Endothelial cell of umbilical vein (primary cell): Measurements from ENCODE around the gene MVP. TPM values are rescaled to one million over a fixed set of nuclear protein-coding genes. Genes with fewer than 3 reads are reported as not detected.
"Not testable (repeated sequence)": the region's sequence is repeated elsewhere in the genome, so short reads cannot be mapped to it uniquely, and the experiment has no call there.

Experiments used
- BruUV-seq: library from RNA; stranded (reverse); fragments of 400-500 nt; replicated peaks from 2 replicates; lab custom pipeline; 2021; lab: Mats Ljungman, UMichigan
- CTCF ChIA-PET: fragments of 300-600, 350-600 bp; sonication (Branson Sonifier 250); formaldehyde crosslinking; loops from one replicate; lab custom pipeline; 2021; ENCODE audit warnings: antibody characterized with exemption, inconsistent platforms; lab: Charles Lee
- POLR2A ChIA-PET: fragments of 300-600, 350-600 bp; sonication (Branson Sonifier 250); formaldehyde crosslinking; loops from one replicate; lab custom pipeline; 2021; ENCODE audit warnings: antibody characterized with exemption, inconsistent platforms; lab: Charles Lee
- DNase-seq: peaks from one replicate; pipeline ENCODE4 v3.0.0-alpha.2; 2011; ENCODE audit warnings: low read depth, low spot score
- FAIRE-seq: peaks from 2 replicates; lab custom pipeline; 2011; peaks lifted over from hg19 to GRCh38; lab: Jason Lieb, UNC
- H2AFZ ChIP-seq: 2 replicates; pipeline ENCODE4 v1.6.0; 2012; ENCODE audit warnings: low read depth, low read length, control low read depth, inconsistent platforms
- H3K27ac ChIP-seq: 2 replicates; pipeline ENCODE4 v1.5.1; 2011; ENCODE audit warnings: low read depth, mild to moderate bottlenecking, control low read depth, low read length, moderate library complexity; ENCODE audit not compliant: insufficient read depth
- H3K27me3 ChIP-seq, 2 experiments: 2 replicates each; pipeline versions ENCODE4 v1.6.0 to v1.6.1; 2011; ENCODE audit warnings: low read length in 2 of 2, mixed read lengths in 1 of 2; ENCODE audit not compliant: control insufficient read depth in 2 of 2, insufficient read depth in 2 of 2
- H3K36me3 ChIP-seq, 2 experiments: 2 replicates in 1 of 2; 3 replicates in 1 of 2; pipeline ENCODE4 v1.5.1; 2011; ENCODE audit warnings: low read length in 2 of 2, mild to moderate bottlenecking in 1 of 2, moderate library complexity in 1 of 2; ENCODE audit not compliant: control insufficient read depth in 2 of 2, insufficient read depth in 2 of 2; ENCODE audit errors: extremely low read depth in 1 of 2
- H3K4me1 ChIP-seq: 3 replicates; pipeline ENCODE4 v1.5.1; 2011; ENCODE audit warnings: mild to moderate bottlenecking, low read length; ENCODE audit not compliant: control insufficient read depth, insufficient read depth; ENCODE audit errors: extremely low read depth
- H3K4me2 ChIP-seq: 2 replicates; pipeline ENCODE4 v1.6.1; 2011; ENCODE audit warnings: low read length, control low read depth, mixed read lengths; ENCODE audit not compliant: insufficient read depth
- H3K4me3 ChIP-seq, 3 experiments: fragments of 200-600 bp in 1 of 3; sonication (generic), shearing (Covaris generic) in 1 of 3; replicated peaks in 1 of 3; 2 replicates each; pipeline ENCODE4 v1.5.1; 2011 to 2016; ENCODE audit warnings: control low read depth in 3 of 3, low read length in 3 of 3, mild to moderate bottlenecking in 2 of 3, inconsistent platforms in 1 of 3, low read depth in 1 of 3, moderate library complexity in 1 of 3; ENCODE audit not compliant: insufficient read depth in 1 of 3
- H3K79me2 ChIP-seq: 2 replicates; pipeline ENCODE4 v1.6.0; 2012; ENCODE audit warnings: low read length, inconsistent platforms; ENCODE audit not compliant: control insufficient read depth, insufficient read depth
- H3K9ac ChIP-seq: replicated peaks from 2 replicates; pipeline ENCODE3; 2011; ENCODE audit warnings: low read length, control low read depth; ENCODE audit not compliant: insufficient read depth; ENCODE audit errors: extremely low read depth
- H3K9me1 ChIP-seq: replicated peaks from 3 replicates; pipeline ENCODE4 v1.6.0; 2011; ENCODE audit warnings: mild to moderate bottlenecking, low read length; ENCODE audit not compliant: control insufficient read depth, insufficient read depth; ENCODE audit errors: extremely low read depth
- H3K9me3 ChIP-seq: replicated peaks from 2 replicates; pipeline ENCODE4 v1.5.1; 2012; ENCODE audit warnings: low read length, inconsistent platforms; ENCODE audit not compliant: control insufficient read depth, insufficient read depth
- H4K20me1 ChIP-seq: replicated peaks from 2 replicates; pipeline ENCODE3; 2011; ENCODE audit warnings: mild to moderate bottlenecking, low read length; ENCODE audit not compliant: control insufficient read depth, insufficient read depth; ENCODE audit errors: extremely low read depth
- CTCF ChIP-seq, 2 donors: IDR thresholded peaks; 1 replicate in 1 of 2; 2 replicates in 1 of 2; pipeline ENCODE4 v1.5.1; 2011; ENCODE audit warnings: low read length in 2 of 2, mild to moderate bottlenecking in 2 of 2, moderate library complexity in 2 of 2, control low read depth in 1 of 2, inconsistent platforms in 1 of 2, low read depth in 1 of 2; ENCODE audit not compliant: insufficient read depth in 1 of 2; ENCODE audit errors: extremely low read depth in 1 of 2
- EZH2 ChIP-seq: IDR thresholded peaks from 2 replicates; pipeline ENCODE4 v1.6.1; 2012; ENCODE audit warnings: borderline replicate concordance, low read depth, mild to moderate bottlenecking, moderate library complexity, low read length, inconsistent platforms; ENCODE audit not compliant: severe bottlenecking
- FOS ChIP-seq: IDR thresholded peaks from 2 replicates; pipeline ENCODE4 v1.6.1; 2011; ENCODE audit warnings: mild to moderate bottlenecking, low read length, moderate library complexity, borderline replicate concordance; ENCODE audit not compliant: insufficient read depth
- GATA2 ChIP-seq: IDR thresholded peaks from 2 replicates; pipeline ENCODE4 v1.7.0; 2011; ENCODE audit warnings: low read depth, mild to moderate bottlenecking, moderate library complexity, mixed read lengths, low read length; ENCODE audit not compliant: insufficient read length, insufficient read depth
- JUN ChIP-seq: IDR thresholded peaks from 2 replicates; pipeline ENCODE4 v1.6.1; 2011; ENCODE audit warnings: borderline replicate concordance, low read depth; ENCODE audit not compliant: insufficient read length, insufficient read depth
- MAX ChIP-seq: IDR thresholded peaks from 2 replicates; pipeline ENCODE4 v1.6.1; 2011; ENCODE audit not compliant: insufficient read depth, insufficient read length
- MYC ChIP-seq: IDR thresholded peaks from one replicate; pipeline ENCODE4 v1.6.1; 2011; ENCODE audit warnings: mild to moderate bottlenecking, low read depth, low read length
- POLR2A ChIP-seq: IDR thresholded peaks from 2 replicates; pipeline ENCODE4 v1.6.1; 2012; ENCODE audit warnings: low read depth, mild to moderate bottlenecking, control low read depth, low read length
- POLR2AphosphoS5 ChIP-seq: IDR thresholded peaks from 2 replicates; pipeline ENCODE4 v1.6.1; 2012; ENCODE audit warnings: low read depth, mild to moderate bottlenecking, control low read depth, low read length, moderate library complexity; ENCODE audit not compliant: insufficient read depth
- dilution Hi-C: fragments of 300-500 bp; cut with MboI; formaldehyde crosslinking; loops from one replicate; pipeline ENCODE4 v1.15.0; 2019; ENCODE audit warnings: low sequenced_read_pairs; ENCODE audit not compliant: extremely low pct_ligation_motif_present
- intact Hi-C: fragments of 100-400 bp; cut with micrococcal nuclease; formaldehyde crosslinking; loops from one replicate; pipeline ENCODE4 v1.10.0; 2022
- polyA plus RNA-seq, 4 experiments: library from polyadenylated mRNA; depleted of rRNA in 3 of 4; stranded (reverse) in 3 of 4; unstranded in 1 of 4; fragments of >200 nt; gene quantifications; 2 replicates each; pipeline versions ENCODE4 v1.2.1 to v1.2.3, GENCODE V29; 2011 to 2012; ENCODE audit warnings: missing spikeins in 1 of 4
- total RNA-seq: library from RNA; stranded (reverse); gene quantifications from 2 replicates; pipeline ENCODE4 v1.2.3, GENCODE V29; 2021

The MVP gene
- total and polyA plus RNA-seq, 2 donors (not counting 3 experiments of a cell fraction or from before 2014, with no cell fraction given) = 49.8 to 118 TPM

- H2AFZ ChIP-seq, H3K4me2 ChIP-seq, H3K4me3 ChIP-seq, DNase-seq, dilution Hi-C loops, POLR2A ChIA-PET, H4K20me1 ChIP-seq, BruUV-seq, H3K4me1 ChIP-seq, H3K79me2 ChIP-seq, H3K9me3 ChIP-seq, intact Hi-C loops, H3K36me3 ChIP-seq, H3K9me1 ChIP-seq, H3K9ac ChIP-seq, H3K27ac ChIP-seq, FAIRE-seq: not testable (repeated sequence)
- CTCF ChIA-PET = interaction anchor here (2.6 to 4.6 kb wide), 3 partner anchors 16 to 83 kb away, joined by 19 to 30 read pairs (median 26); no protein-coding TSS in a partner anchor
- H3K27me3 ChIP-seq = peaks cover 17 to 25% of the 10 kb centered on the region in 2 experiments
Observed at GRCh38 chr16:29783094-29783953, 36.9 kb upstream of the MVP start.

GRCh38 chr16:29784157-29784556 is 36.1 kb upstream of the MVP start:
- H2AFZ ChIP-seq = no peak overlapping the region
- no peak overlapping the region for H3K27ac ChIP-seq
- H3K4me3 ChIP-seq = no peak overlapping the region
- H3K9ac ChIP-seq = no peak overlapping the region
- H3K4me1 ChIP-seq = peaks cover 8% of the 10 kb centered on the region
- intact Hi-C loops (no loop called here), dilution Hi-C loops (no loop called here)
- no peaks in the 10 kb centered on the region for H3K9me3 ChIP-seq
- POLR2A ChIA-PET = no interaction called here
- H3K27me3 ChIP-seq = peaks cover 10 to 19% of the 10 kb centered on the region in 2 experiments
- TF ChIP-seq MYC (no peak), JUN (no peak), MAX (no peak), GATA2 (no peak), FOS (no peak), POLR2AphosphoS5 (no peak), POLR2A (no peak), CTCF (IDR thresholded peaks at IDR 0.05; ENCODE audit: extremely low read depth in 1 of 2, insufficient read depth in 1 of 2, low read depth in 1 of 2, low read length in 2 of 2) (no peak), EZH2 (no peak)
- H3K4me2 ChIP-seq = no peak overlapping the region
- no TSS peak for BruUV-seq
- H3K79me2 ChIP-seq = no peaks in the 10 kb centered on the region
- H4K20me1 ChIP-seq = no peaks in the 10 kb centered on the region
- CTCF ChIA-PET = interaction anchor here (0.7 to 4.6 kb wide), 19 partner anchors 12 to 248 kb away, joined by 3 to 30 read pairs (median 6); partner anchors contain the start of gene PAGR1
- DNase-seq (no peak), FAIRE-seq (no peak)
- no peaks in the 10 kb centered on the region for H3K36me3 ChIP-seq
- no peaks in the 10 kb centered on the region for H3K9me1 ChIP-seq
